K562 (cell line): ENCODE results near the gene TBCCD1. TPM values are rescaled to one million over a fixed set of nuclear protein-coding genes. Genes with fewer than 3 reads are reported as not detected.

ENCODE experiments used
- ATAC-seq: fragments of 200-7000 bp; cut with Tn5 transposase; 3 replicates; pipeline ENCODE4 v1.9.1; 2020; ENCODE audit warnings: moderate library complexity
- BruUV-seq: library from RNA; stranded (reverse); fragments of 400-500 nt; replicated peaks from 2 replicates; lab custom pipeline; 2021; lab: Mats Ljungman, UMichigan
- CTCF ChIA-PET: fragments of 300-600 bp; formaldehyde crosslinking; extraction: SDS; loops from one replicate; lab custom pipeline; 2021; ENCODE audit warnings: low intra/inter-chr PET ratio; lab: Yijun Ruan, JAX
- POLR2A ChIA-PET: fragments of 300-600, 350-650 bp; sonication (Branson Sonifier 250); formaldehyde crosslinking; extraction: SDS; loops from one replicate; lab custom pipeline; 2021; ENCODE audit warnings: antibody characterized with exemption, inconsistent platforms; lab: Yijun Ruan, JAX
- DNase-seq, 4 experiments: peaks; one replicate each; pipeline versions ENCODE4 v3.0.0 to v3.0.0-alpha.2; 2011 to 2018; ENCODE audit warnings: low spot score in 3 of 4, mixed read lengths in 3 of 4; ENCODE audit errors: extremely low read depth in 1 of 4
- FAIRE-seq: peaks from 2 replicates; lab custom pipeline; 2011; peaks lifted over from hg19 to GRCh38; lab: Jason Lieb, UNC
- H2AFZ ChIP-seq: 2 replicates; pipeline ENCODE4 v1.6.0; 2011; ENCODE audit warnings: low read depth, low read length, control low read depth, inconsistent platforms
- H3K27ac ChIP-seq: fragments of 200-600 bp; 3 replicates; pipeline ENCODE4 v1.8.0; 2011; ENCODE audit warnings: low read depth, mild to moderate bottlenecking, control low read depth, inconsistent platforms, low read length, moderate library complexity, mixed read lengths; ENCODE audit errors: extremely low read depth
- H3K27me3 ChIP-seq, 2 experiments: fragments of 300-600 bp in 1 of 2; 2 replicates in 1 of 2; 3 replicates in 1 of 2; pipeline versions ENCODE4 v1.6.0 to v1.8.0; 2011; ENCODE audit warnings: inconsistent platforms in 2 of 2, low read length in 2 of 2, mild to moderate bottlenecking in 1 of 2, mixed read lengths in 1 of 2, moderate library complexity in 1 of 2; ENCODE audit not compliant: control insufficient read depth in 2 of 2, insufficient read depth in 2 of 2
- H3K36me3 ChIP-seq: fragments of 300-600 bp; 3 replicates; pipeline ENCODE4 v1.8.0; 2011; ENCODE audit warnings: mild to moderate bottlenecking, low read length, inconsistent platforms; ENCODE audit not compliant: control insufficient read depth, insufficient read depth
- H3K4me1 ChIP-seq, 2 experiments: fragments of 200-600 bp in 1 of 2; replicated peaks in 1 of 2; 2 replicates in 1 of 2; 3 replicates in 1 of 2; pipeline versions ENCODE4 v1.5.1 to v1.8.0; 2011; ENCODE audit warnings: inconsistent platforms in 2 of 2, low read length in 2 of 2, mild to moderate bottlenecking in 1 of 2, mixed read lengths in 1 of 2, moderate library complexity in 1 of 2; ENCODE audit not compliant: control insufficient read depth in 2 of 2, insufficient read depth in 2 of 2
- H3K4me2 ChIP-seq: 2 replicates; pipeline ENCODE4 v1.6.1; 2011; ENCODE audit warnings: low read length, control low read depth, inconsistent platforms, mixed read lengths; ENCODE audit not compliant: insufficient read depth
- H3K4me3 ChIP-seq: fragments of 200-600 bp; sonication (generic), shearing (Covaris generic); 2 replicates; pipeline ENCODE4 v1.5.1; 2016; ENCODE audit warnings: control low read depth, inconsistent platforms
- H3K79me2 ChIP-seq: fragments of 200-600 bp; 3 replicates; pipeline ENCODE4 v1.8.0; 2011; ENCODE audit warnings: low read length, inconsistent platforms; ENCODE audit not compliant: control insufficient read depth, insufficient read depth
- H3K9ac ChIP-seq, 2 experiments: 2 replicates each; pipeline versions ENCODE4 v1.6.0 to v1.6.1; 2011; ENCODE audit warnings: low read depth in 2 of 2, low read length in 2 of 2, control low read depth in 1 of 2, inconsistent platforms in 1 of 2, mild to moderate bottlenecking in 1 of 2, mixed read lengths in 1 of 2; ENCODE audit not compliant: insufficient read depth in 1 of 2
- H3K9me1 ChIP-seq: one replicate; pipeline ENCODE4 v1.6.0; 2011; ENCODE audit warnings: inconsistent platforms, mild to moderate bottlenecking, low read length, moderate library complexity; ENCODE audit not compliant: control insufficient read depth, insufficient read depth
- H3K9me3 ChIP-seq: replicated peaks from 2 replicates; pipeline ENCODE4 v1.5.1; 2011; ENCODE audit warnings: low read depth, low read length, inconsistent platforms; ENCODE audit not compliant: control insufficient read depth, insufficient read depth
- H4K20me1 ChIP-seq: replicated peaks from 2 replicates; pipeline ENCODE4 v1.6.1; 2011; ENCODE audit warnings: low read length, inconsistent platforms, mixed read lengths; ENCODE audit not compliant: control insufficient read depth, insufficient read depth
- ARNT ChIP-seq, 2 experiments: fragments of 450-650 bp; IDR thresholded peaks; 2 replicates each; pipeline ENCODE4 v1.6.1; 2016; ENCODE audit warnings: mild to moderate bottlenecking in 1 of 2
- ATF1 ChIP-seq, 2 experiments: fragments of 450-650 bp in 1 of 2; IDR thresholded peaks; 2 replicates each; pipeline ENCODE4 v1.6.1; 2016; ENCODE audit warnings: missing compliant biosample characterization in 1 of 2, missing genetic modification characterization in 1 of 2
- CEBPZ ChIP-seq: fragments of 150-350 bp; IDR thresholded peaks from 2 replicates; pipeline ENCODE4 v1.6.1; 2014; ENCODE audit warnings: low read depth, mild to moderate bottlenecking, low read length, borderline replicate concordance
- DACH1 ChIP-seq: fragments of 450-650 bp; IDR thresholded peaks from 2 replicates; pipeline ENCODE4 v1.6.1; 2018; ENCODE audit not compliant: partially characterized antibody
- LEF1 ChIP-seq: fragments of 450-650 bp; IDR thresholded peaks from 2 replicates; pipeline ENCODE4 v1.6.1; 2016; ENCODE audit warnings: mild to moderate bottlenecking
- MAFG ChIP-seq: fragments of 450-650 bp; conservative IDR thresholded peaks from 2 replicates; pipeline ENCODE4 v1.6.1; 2016; ENCODE audit warnings: missing genetic modification characterization, missing compliant biosample characterization
- NR2C1 ChIP-seq, 2 experiments: fragments of 450-650 bp; IDR thresholded peaks; 2 replicates each; pipeline ENCODE4 v1.6.1; 2017; ENCODE audit warnings: mild to moderate bottlenecking in 2 of 2, antibody characterized with exemption in 1 of 2, inconsistent platforms in 1 of 2, missing compliant biosample characterization in 1 of 2, missing genetic modification characterization in 1 of 2
- POLR2H ChIP-seq: IDR thresholded peaks from 2 replicates; pipeline ENCODE4 v1.6.1; 2016; ENCODE audit warnings: missing genetic modification characterization, low read depth, mild to moderate bottlenecking, control low read depth, missing compliant biosample characterization, moderate library complexity
- PYGO2 ChIP-seq: fragments of 450-650 bp; IDR thresholded peaks from 2 replicates; pipeline ENCODE4 v1.6.1; 2016; ENCODE audit warnings: mild to moderate bottlenecking, missing genetic modification characterization, moderate library complexity, missing compliant biosample characterization
- RBM25 ChIP-seq: fragments of 200-400 bp; formaldehyde crosslinking; IDR thresholded peaks from 2 replicates; pipeline ENCODE4 v1.6.1; 2018; ENCODE audit warnings: low read length, low read depth, moderate library complexity; ENCODE audit not compliant: severe bottlenecking
- SMAD4 ChIP-seq: fragments of 250-450 bp; sonication (Bioruptor Pico); conservative IDR thresholded peaks from 2 replicates; pipeline ENCODE4 v1.8.0; 2021; ENCODE audit warnings: inconsistent platforms, mild to moderate bottlenecking, moderate library complexity
- SMARCA4 ChIP-seq: fragments of 450-650 bp; IDR thresholded peaks from 2 replicates; pipeline ENCODE4 v1.6.1; 2016
- SOX6 ChIP-seq: fragments of 450-650 bp; IDR thresholded peaks from 2 replicates; pipeline ENCODE4 v1.6.1; 2014; ENCODE audit warnings: mild to moderate bottlenecking
- TARDBP ChIP-seq: fragments of 450-650 bp; IDR thresholded peaks from 2 replicates; pipeline ENCODE4 v1.6.1; 2016
- TCFL5 ChIP-seq: fragments of 250-450 bp; sonication (Bioruptor Pico); conservative IDR thresholded peaks from 2 replicates; pipeline ENCODE4 v1.6.1; 2021; ENCODE audit warnings: mild to moderate bottlenecking, moderate library complexity, matching md5 sums
- TRIM24 ChIP-seq, 2 experiments: fragments of 450-650 bp; IDR thresholded peaks; 2 replicates each; pipeline ENCODE4 v1.6.1; 2016
- XRCC3 ChIP-seq: fragments of 450-650 bp; IDR thresholded peaks from 2 replicates; pipeline ENCODE4 v1.6.1; 2017; ENCODE audit warnings: mild to moderate bottlenecking, moderate library complexity
- ZNF175 ChIP-seq: fragments of 200-800 bp; sonication (Bioruptor generic); IDR thresholded peaks from 2 replicates; pipeline ENCODE4 v1.6.1; 2016; ENCODE audit warnings: low read depth, mild to moderate bottlenecking, missing genetic modification characterization, missing compliant biosample characterization
- ZNF551 ChIP-seq: fragments of 250-450 bp; sonication (Bioruptor Pico); IDR thresholded peaks from 2 replicates; pipeline ENCODE4 v1.5.0; 2021; ENCODE audit warnings: mild to moderate bottlenecking, moderate library complexity
- WGBS: fragments of 100-300 bp; shearing (Covaris generic); methylation state at CpG from one replicate; pipeline ENCODE4 v1.1.6; 2016; ENCODE audit warnings: low coverage, mixed read lengths; ENCODE audit not compliant: insufficient coverage; ENCODE audit errors: missing lambda C conversion rate; 5-methylcytosine and 5-hydroxymethylcytosine counted together
- in situ Hi-C: fragments of 300-500 bp; cut with MboI; formaldehyde crosslinking; loops from 4 replicates; pipeline ENCODE4 v1.15.0; 2018; ENCODE audit warnings: inconsistent platforms, mixed read lengths
- intact Hi-C: fragments of 100-400 bp; cut with micrococcal nuclease; formaldehyde crosslinking; loops from 2 replicates; pipeline ENCODE4 v1.14.2; 2022
- polyA plus RNA-seq, 8 experiments: library from polyadenylated mRNA; depleted of rRNA in 4 of 8; stranded (reverse) in 5 of 8; unstranded in 3 of 8; fragments of >200 nt; fragmentation: Nextera tagmentation in 2 of 8; fragmentation: Illumina TruSeq in 1 of 8; extraction: Ambion mirVana in 2 of 8; extraction: Trizol in 1 of 8; gene quantifications; 2 replicates each; pipeline versions ENCODE4 v1.2.1 to v1.2.3, GENCODE V29; 2011 to 2014; ENCODE audit warnings: inconsistent platforms in 1 of 8, missing spikeins in 1 of 8
- total RNA-seq, 7 experiments: library from RNA; depleted of rRNA in 6 of 7; stranded (reverse); fragments of >200 nt in 6 of 7; fragmentation: Illumina TruSeq in 2 of 7; extraction: Trizol in 2 of 7; gene quantifications; 2 replicates each; pipeline versions ENCODE4 v1.2.1 to v1.2.3, GENCODE V29; 2011 to 2021; ENCODE audit warnings: low replicate concordance in 1 of 7
- TF ChIP-seq, protein P1 (sequence below), 2 experiments: fragments of 450-650 bp in 1 of 2; sonication (generic) in 1 of 2; formaldehyde crosslinking; conservative IDR thresholded peaks; 2 replicates each; pipeline versions ENCODE4 v1.4.0 to v1.8.1; 2020 to 2022; ENCODE audit warnings: mild to moderate bottlenecking in 1 of 2, missing genetic modification reagents in 1 of 2

TBCCD1 gene
- total and polyA plus RNA-seq, 9 of the 15 experiments (the other 6 are each of a cell fraction or from before 2014, with no cell fraction given), result 17.7 to 31.1 (median 21.2) TPM

- intact Hi-C loops, result no loop called here
- ChIA-PET POLR2A (interaction anchor here (0.8 to 1.0 kb wide), 4 partner anchors 10 to 185 kb away, joined by 3 to 4 read pairs (median 3); no protein-coding TSS in a partner anchor), CTCF (no interaction called here)
- Histone ChIP-seq H3K4me2 (no peak overlapping the region; the same call in 1 of the 2 replicates), H3K27me3 (no peaks in the 10 kb centered on the region), H3K9ac (no peak overlapping the region), H3K4me3 (no peak overlapping the region), H3K36me3 (no peaks in the 10 kb centered on the region), H4K20me1 (no peaks in the 10 kb centered on the region), H3K4me1 (peaks cover 6 to 14% of the 10 kb centered on the region in 2 experiments), H3K79me2 (no peaks in the 10 kb centered on the region), H2AFZ (peak overlapping the region; percentile 66), H3K9me3 (no peaks in the 10 kb centered on the region), H3K27ac (no peak overlapping the region; the same call in 2 of the 3 replicates), H3K9me1 (no peaks in the 10 kb centered on the region)
- DNase-seq (no peak), ATAC-seq (peak; percentile 50), FAIRE-seq (no peak)
- in situ Hi-C loops, result no loop called here
- WGBS, result 35% methylated on average over 12 of the region's 12 CpGs
- BruUV-seq, result no TSS peak
- TF ChIP-seq TCFL5 (CRISPR knock-in tag), result no peak
- TF ChIP-seq XRCC3, result no peak
- no peak for TF ChIP-seq RBM25
- TF ChIP-seq CEBPZ, result no peak
- peak; percentile 62; the same call in 1 of the 2 replicates for TF ChIP-seq POLR2H
- TF ChIP-seq ARNT (IDR thresholded peaks at IDR 0.05), result no peak
- TF ChIP-seq ZNF551 (CRISPR knock-in tag), result no peak
- peak; percentile 67 to 77; a peak in 2 of 4 replicates for TF ChIP-seq TRIM24 (IDR thresholded peaks at IDR 0.05)
- no peak for TF ChIP-seq ATF1 (CRISPR knock-in tag; IDR thresholded peaks at IDR 0.05)
- TF ChIP-seq ATF1 (tag; IDR thresholded peaks at IDR 0.05), result no peak
- no peak for TF ChIP-seq DACH1
- peak; percentile 81; the same call in 1 of the 2 replicates for TF ChIP-seq NR2C1 (IDR thresholded peaks at IDR 0.05)
- peak; percentile 94 for TF ChIP-seq NR2C1 (tag; IDR thresholded peaks at IDR 0.05)
- peak; percentile 34; the same call in 1 of the 2 replicates for TF ChIP-seq LEF1
- TF ChIP-seq SMARCA4, result peak; percentile 29; the same call in 1 of the 2 replicates
- TF ChIP-seq PYGO2, result 0 out of 2 replicates have a peak, but pooled peaks have one; percentile 12
- TF ChIP-seq MAFG (tag), result no peak
- TF ChIP-seq, protein P1, sequence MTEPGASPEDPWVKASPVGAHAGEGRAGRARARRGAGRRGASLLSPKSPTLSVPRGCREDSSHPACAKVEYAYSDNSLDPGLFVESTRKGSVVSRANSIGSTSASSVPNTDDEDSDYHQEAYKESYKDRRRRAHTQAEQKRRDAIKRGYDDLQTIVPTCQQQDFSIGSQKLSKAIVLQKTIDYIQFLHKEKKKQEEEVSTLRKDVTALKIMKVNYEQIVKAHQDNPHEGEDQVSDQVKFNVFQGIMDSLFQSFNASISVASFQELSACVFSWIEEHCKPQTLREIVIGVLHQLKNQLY (CRISPR knock-in tag; conservative IDR thresholded peaks at IDR 0.05), result no peak
- TF ChIP-seq SMAD4 (CRISPR knock-in tag), result peak; percentile 35; the same call in 1 of the 2 replicates
- 0 out of 2 replicates have a peak, but pooled peaks have one; percentile 36 for TF ChIP-seq SOX6
- peak; percentile 69 for TF ChIP-seq ZNF175 (CRISPR knock-in tag)
- TF ChIP-seq TARDBP, result no peak
These were observed 32.1 kb upstream of the TBCCD1 start for GRCh38 chr3:186599142-186599784.
